Ishikawa (cell line): ENCODE measurements around the gene C17orf107.

Source experiments
- CEBPB ChIP-seq: IDR thresholded peaks from 2 replicates; pipeline ENCODE4 v1.6.1; 2012
- CREB1 ChIP-seq: IDR thresholded peaks from 2 replicates; pipeline ENCODE4 v1.6.1; 2012; ENCODE audit warnings: low read depth
- EGR1 ChIP-seq: IDR thresholded peaks from 2 replicates; pipeline ENCODE4 v1.6.1; 2012
- EP300 ChIP-seq: IDR thresholded peaks from 2 replicates; pipeline ENCODE4 v1.6.1; 2012; ENCODE audit warnings: borderline replicate concordance
- FOXM1 ChIP-seq: IDR thresholded peaks from 2 replicates; pipeline ENCODE4 v1.6.1; 2012; ENCODE audit warnings: low read depth, borderline replicate concordance
- MAX ChIP-seq: IDR thresholded peaks from 2 replicates; pipeline ENCODE4 v1.6.1; 2012
- NFIC ChIP-seq: IDR thresholded peaks from 2 replicates; pipeline ENCODE4 v1.6.1; 2012
- RAD21 ChIP-seq: IDR thresholded peaks from 2 replicates; pipeline ENCODE4 v1.6.1; 2012; ENCODE audit warnings: low read depth
- REST ChIP-seq: IDR thresholded peaks from 2 replicates; pipeline ENCODE4 v1.6.1; 2012; ENCODE audit warnings: low read depth, mild to moderate bottlenecking
- TAF1 ChIP-seq: IDR thresholded peaks from 2 replicates; pipeline ENCODE4 v1.6.1; 2012; ENCODE audit warnings: low read depth, mild to moderate bottlenecking
- TCF12 ChIP-seq: IDR thresholded peaks from 2 replicates; pipeline ENCODE4 v1.6.1; 2012; ENCODE audit warnings: low read depth
- TEAD4 ChIP-seq: IDR thresholded peaks from 2 replicates; pipeline ENCODE4 v1.6.1; 2012
- USF1 ChIP-seq: IDR thresholded peaks from 2 replicates; pipeline ENCODE4 v1.6.1; 2012
- YY1 ChIP-seq: IDR thresholded peaks from 2 replicates; pipeline ENCODE4 v1.6.1; 2012; ENCODE audit warnings: low read depth
- ZBTB7A ChIP-seq: IDR thresholded peaks from 2 replicates; pipeline ENCODE4 v1.6.1; 2012; ENCODE audit warnings: low read depth

The C17orf107 gene

GRCh38 chr17:4899341-4900230 lies at the start of gene C17orf107:
C17orf107 (plus strand) TSS chr17:4899536; CDS start chr17:4899763, 227 bp downstream.
- no peak for TF ChIP-seq TCF12
- no peak for TF ChIP-seq RAD21
- TF ChIP-seq NFIC: no peak
- 0 out of 2 replicates have a peak, but pooled peaks have one; percentile 5 for TF ChIP-seq TAF1
- TF ChIP-seq REST: no peak
- peak; percentile 97 for TF ChIP-seq ZBTB7A
- TF ChIP-seq CREB1: peak; percentile 79
- TF ChIP-seq CEBPB: peak; percentile 61
- peak; percentile 46; the same call in 1 of the 2 replicates for TF ChIP-seq MAX
- no peak for TF ChIP-seq TEAD4
- TF ChIP-seq EP300: no peak
- TF ChIP-seq EGR1: peak; percentile 94
- no peak for TF ChIP-seq FOXM1
- no peak for TF ChIP-seq USF1
- peak; percentile 49; the same call in 1 of the 2 replicates for TF ChIP-seq YY1

- TF ChIP-seq TEAD4 (no peak), YY1 (no peak), NFIC (no peak), USF1 (no peak), TCF12 (no peak), CREB1 (no peak), CEBPB (no peak), ZBTB7A (no peak), TAF1 (no peak), REST (no peak), EP300 (no peak), FOXM1 (no peak), RAD21 (no peak), MAX (no peak), EGR1 (no peak)
These were observed 49.1 kb upstream of the C17orf107 start for GRCh38 chr17:4850246-4850645.

GRCh38 chr17:4851084-4851483 lies 48.3 kb upstream of the C17orf107 start:
- TF ChIP-seq FOXM1 (no peak), REST (no peak), RAD21 (no peak), ZBTB7A (no peak), YY1 (no peak), NFIC (no peak), TEAD4 (no peak), EP300 (no peak), MAX (no peak), TCF12 (no peak), CEBPB (no peak), EGR1 (no peak), USF1 (no peak), CREB1 (no peak), TAF1 (no peak)
